C4-2B (cell line): ENCODE data around the gene KRTAP12-4.

ENCODE experiments used
- H3K27ac ChIP-seq: fragments of 450-650 bp; 2 replicates; pipeline ENCODE4 v1.5.1; 2017
- ZFX ChIP-seq: fragments of 450-650 bp; IDR thresholded peaks from 2 replicates; pipeline ENCODE4 v1.6.1; 2017
- TF ChIP-seq, protein P1 (sequence below): fragments of 450-650 bp; conservative IDR thresholded peaks from 2 replicates; pipeline ENCODE4 v1.5.1; 2017; ENCODE audit warnings: mild to moderate bottlenecking

The KRTAP12-4 gene

GRCh38 chr21:44684483-44684882 lies 30.0 kb upstream of the KRTAP12-4 start:
- no peak overlapping the region for H3K27ac ChIP-seq
- TF ChIP-seq ZFX = no peak
- TF ChIP-seq, protein P1, sequence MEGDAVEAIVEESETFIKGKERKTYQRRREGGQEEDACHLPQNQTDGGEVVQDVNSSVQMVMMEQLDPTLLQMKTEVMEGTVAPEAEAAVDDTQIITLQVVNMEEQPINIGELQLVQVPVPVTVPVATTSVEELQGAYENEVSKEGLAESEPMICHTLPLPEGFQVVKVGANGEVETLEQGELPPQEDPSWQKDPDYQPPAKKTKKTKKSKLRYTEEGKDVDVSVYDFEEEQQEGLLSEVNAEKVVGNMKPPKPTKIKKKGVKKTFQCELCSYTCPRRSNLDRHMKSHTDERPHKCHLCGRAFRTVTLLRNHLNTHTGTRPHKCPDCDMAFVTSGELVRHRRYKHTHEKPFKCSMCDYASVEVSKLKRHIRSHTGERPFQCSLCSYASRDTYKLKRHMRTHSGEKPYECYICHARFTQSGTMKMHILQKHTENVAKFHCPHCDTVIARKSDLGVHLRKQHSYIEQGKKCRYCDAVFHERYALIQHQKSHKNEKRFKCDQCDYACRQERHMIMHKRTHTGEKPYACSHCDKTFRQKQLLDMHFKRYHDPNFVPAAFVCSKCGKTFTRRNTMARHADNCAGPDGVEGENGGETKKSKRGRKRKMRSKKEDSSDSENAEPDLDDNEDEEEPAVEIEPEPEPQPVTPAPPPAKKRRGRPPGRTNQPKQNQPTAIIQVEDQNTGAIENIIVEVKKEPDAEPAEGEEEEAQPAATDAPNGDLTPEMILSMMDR = no peak

- no peak overlapping the region for H3K27ac ChIP-seq
- TF ChIP-seq, protein P1 = no peak
- no peak for TF ChIP-seq ZFX
Measured at GRCh38 chr21:44684077-44684476, 29.6 kb upstream of the KRTAP12-4 start.

DNA sequence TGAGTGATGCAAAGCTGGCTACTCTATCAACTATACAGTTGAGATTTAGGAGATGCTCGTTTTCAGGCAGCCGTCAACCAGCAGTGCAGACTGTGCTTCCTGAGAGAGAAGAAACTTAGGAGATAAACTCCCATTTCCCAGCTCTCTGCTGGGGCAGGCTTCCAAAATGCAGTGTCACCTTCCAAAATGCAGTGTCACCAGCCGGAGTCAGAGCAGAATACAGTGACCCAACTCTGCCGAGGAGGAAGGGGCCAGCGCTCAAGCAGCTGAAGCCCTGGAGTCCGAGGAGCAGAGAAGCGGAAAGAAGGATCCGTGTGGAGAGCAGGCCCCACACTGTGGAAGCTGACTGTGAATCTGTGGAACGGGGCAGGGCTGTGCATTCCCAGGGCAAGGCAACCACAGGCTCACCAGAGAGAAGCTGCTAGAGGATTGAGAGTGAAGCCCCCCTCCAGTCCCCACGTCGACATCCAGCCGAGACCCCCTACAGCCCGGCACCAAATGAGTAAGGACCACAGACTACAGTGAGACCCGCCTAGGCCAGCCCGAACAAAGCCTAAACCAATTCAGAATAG lies 28.2 kb upstream of the KRTAP12-4 start:
- TF ChIP-seq, protein P1 = no peak
- no peak for TF ChIP-seq ZFX
- no peak overlapping the region for H3K27ac ChIP-seq

GRCh38 chr21:44681861-44682579 lies 27.6 kb upstream of the KRTAP12-4 start, which contains the start of gene KRTAP12-1:
KRTAP12-1 (minus strand) TSS chr21:44682163; CDS start chr21:44682123, 40 bp downstream.
- H3K27ac ChIP-seq = no peak within 1 kb of the TSS
- no peak for TF ChIP-seq ZFX
- TF ChIP-seq, protein P1 = no peak

- no peak for TF ChIP-seq ZFX
- no peak overlapping the region for H3K27ac ChIP-seq
Measured at GRCh38 chr21:44681152-44681551, 26.7 kb upstream of the KRTAP12-4 start.

DNA sequence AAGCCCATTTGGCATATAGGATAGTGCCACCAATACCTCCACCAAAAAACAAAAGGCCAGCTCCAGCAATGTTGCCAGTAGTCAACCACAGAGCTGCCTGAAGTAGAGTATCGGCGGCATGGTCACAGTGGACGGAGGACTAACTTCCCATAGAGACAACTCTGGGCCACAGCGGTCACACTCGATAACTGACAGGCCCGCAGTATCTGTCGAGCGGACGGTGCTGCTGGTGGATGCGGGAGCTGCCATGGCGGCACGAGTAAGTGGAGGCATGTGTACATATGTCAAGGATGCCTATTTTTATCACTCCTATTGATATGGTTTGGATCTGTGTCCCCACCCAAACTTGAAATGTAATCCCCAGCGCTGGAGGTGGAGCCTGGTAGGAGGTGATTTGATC lies 23.4 kb upstream of the KRTAP12-4 start:
- TF ChIP-seq, protein P1 = no peak
- TF ChIP-seq ZFX = no peak
- no peak overlapping the region for H3K27ac ChIP-seq

DNA sequence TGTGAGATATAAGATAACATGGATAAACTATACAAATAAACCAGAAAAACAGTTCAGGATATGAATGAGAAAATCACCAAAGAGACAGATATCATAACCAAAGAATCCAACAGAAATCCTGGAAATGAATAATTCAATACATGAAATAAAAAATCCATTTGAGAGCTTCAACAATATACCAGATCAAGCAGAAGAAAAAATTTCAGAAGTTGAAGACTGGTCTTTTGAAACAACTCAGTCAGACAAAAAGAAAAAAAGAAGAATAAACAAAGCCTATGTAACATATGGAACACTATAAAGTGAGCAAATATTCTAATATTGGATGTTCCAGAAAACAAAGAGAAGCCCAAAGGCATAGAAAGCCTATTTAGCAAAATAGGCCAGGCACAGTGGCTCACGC lies 17.5 kb upstream of the KRTAP12-4 start:
- no peak for TF ChIP-seq ZFX
- TF ChIP-seq, protein P1 = no peak
- no peak overlapping the region for H3K27ac ChIP-seq
